GM12878 (cell line): Measurements from ENCODE around the gene KRT33A.

Experiments used
- CREB1 ChIP-seq: IDR thresholded peaks from 2 replicates; pipeline ENCODE4 v1.6.1; 2012; ENCODE audit warnings: low read depth, mild to moderate bottlenecking, inconsistent platforms
- HDGF ChIP-seq: fragments of 450-650 bp; IDR thresholded peaks from 2 replicates; pipeline ENCODE4 v1.6.1; 2016; ENCODE audit warnings: antibody characterized with exemption
- NFXL1 ChIP-seq: fragments of 450-650 bp; IDR thresholded peaks from 2 replicates; pipeline ENCODE4 v1.6.1; 2017; ENCODE audit warnings: antibody characterized with exemption, mild to moderate bottlenecking, borderline replicate concordance
- PML ChIP-seq: IDR thresholded peaks from 2 replicates; pipeline ENCODE4 v1.6.1; 2012; ENCODE audit warnings: low read length, inconsistent platforms
- POLR2A ChIP-seq: IDR thresholded peaks from 2 replicates; pipeline ENCODE4 v1.6.1; 2011; ENCODE audit warnings: low read depth, mild to moderate bottlenecking, low read length
- RAD51 ChIP-seq: fragments of 450-650 bp; IDR thresholded peaks from 2 replicates; pipeline ENCODE4 v1.6.1; 2016; ENCODE audit warnings: moderate library complexity, mild to moderate bottlenecking, inconsistent platforms
- SMAD1 ChIP-seq: fragments of 450-650 bp; IDR thresholded peaks from 2 replicates; pipeline ENCODE4 v1.6.1; 2018; ENCODE audit warnings: mild to moderate bottlenecking, low read depth; ENCODE audit not compliant: partially characterized antibody
- TCF3 ChIP-seq: IDR thresholded peaks from 2 replicates; pipeline ENCODE4 v1.6.1; 2012; ENCODE audit warnings: low read depth, mild to moderate bottlenecking, low read length, borderline replicate concordance; ENCODE audit not compliant: insufficient read depth
- ZNF274 ChIP-seq: IDR thresholded peaks from one replicate; pipeline ENCODE4 v1.8.0; 2011; ENCODE audit not compliant: insufficient read length, insufficient read depth
- TF ChIP-seq, protein P1 (sequence below): fragments of 450-650 bp; IDR thresholded peaks from 2 replicates; pipeline ENCODE4 v1.6.1; 2017; ENCODE audit warnings: mild to moderate bottlenecking
- TF ChIP-seq, protein P2 (sequence below): IDR thresholded peaks from 2 replicates; pipeline ENCODE4 v1.6.1; 2012; ENCODE audit warnings: low read depth, low read length, improper control_type of control experiment
- TF ChIP-seq, protein P3 (sequence below), 3 experiments: IDR thresholded peaks in 2 of 3; conservative IDR thresholded peaks in 1 of 3; 2 replicates each; pipeline ENCODE4 v1.5.1; 2011; ENCODE audit warnings: low read depth in 3 of 3, low read length in 3 of 3, mild to moderate bottlenecking in 3 of 3, control low read depth in 2 of 3, moderate library complexity in 2 of 3, inconsistent platforms in 1 of 3, mixed read lengths in 1 of 3; ENCODE audit not compliant: control insufficient read depth in 2 of 3, insufficient read depth in 1 of 3; ENCODE audit errors: extremely low read depth in 1 of 3
- TF ChIP-seq, protein P4 (sequence below): IDR thresholded peaks from 2 replicates; pipeline ENCODE4 v1.6.1; 2012; ENCODE audit warnings: low read depth, low read length, improper control_type of control experiment

DNA sequence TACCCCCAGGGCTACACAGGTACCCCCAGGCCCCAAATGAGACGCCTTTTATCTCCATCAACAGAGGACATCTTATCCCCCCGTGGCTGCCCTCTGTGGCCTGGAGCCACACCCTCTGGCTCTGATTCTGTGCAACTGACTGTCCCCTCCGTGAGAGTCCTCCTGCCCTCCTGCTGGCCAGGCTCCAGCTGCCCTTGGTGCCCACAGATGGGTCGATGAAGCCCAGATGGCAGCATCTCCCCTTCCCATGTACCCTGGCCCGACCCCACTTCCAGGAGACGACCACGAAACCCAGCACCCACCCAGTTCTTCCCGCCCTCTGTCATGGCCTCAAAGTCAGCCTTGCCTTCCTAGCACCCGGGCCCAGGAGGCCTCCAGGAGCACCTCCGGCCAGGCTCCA, 25.5 kb downstream of the KRT33A start:
- TF ChIP-seq ZNF274 = no peak
- TF ChIP-seq, protein P1, sequence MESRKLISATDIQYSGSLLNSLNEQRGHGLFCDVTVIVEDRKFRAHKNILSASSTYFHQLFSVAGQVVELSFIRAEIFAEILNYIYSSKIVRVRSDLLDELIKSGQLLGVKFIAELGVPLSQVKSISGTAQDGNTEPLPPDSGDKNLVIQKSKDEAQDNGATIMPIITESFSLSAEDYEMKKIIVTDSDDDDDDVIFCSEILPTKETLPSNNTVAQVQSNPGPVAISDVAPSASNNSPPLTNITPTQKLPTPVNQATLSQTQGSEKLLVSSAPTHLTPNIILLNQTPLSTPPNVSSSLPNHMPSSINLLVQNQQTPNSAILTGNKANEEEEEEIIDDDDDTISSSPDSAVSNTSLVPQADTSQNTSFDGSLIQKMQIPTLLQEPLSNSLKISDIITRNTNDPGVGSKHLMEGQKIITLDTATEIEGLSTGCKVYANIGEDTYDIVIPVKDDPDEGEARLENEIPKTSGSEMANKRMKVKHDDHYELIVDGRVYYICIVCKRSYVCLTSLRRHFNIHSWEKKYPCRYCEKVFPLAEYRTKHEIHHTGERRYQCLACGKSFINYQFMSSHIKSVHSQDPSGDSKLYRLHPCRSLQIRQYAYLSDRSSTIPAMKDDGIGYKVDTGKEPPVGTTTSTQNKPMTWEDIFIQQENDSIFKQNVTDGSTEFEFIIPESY = no peak
- TF ChIP-seq RAD51 = no peak
- no peak for TF ChIP-seq CREB1
- TF ChIP-seq, protein P2, sequence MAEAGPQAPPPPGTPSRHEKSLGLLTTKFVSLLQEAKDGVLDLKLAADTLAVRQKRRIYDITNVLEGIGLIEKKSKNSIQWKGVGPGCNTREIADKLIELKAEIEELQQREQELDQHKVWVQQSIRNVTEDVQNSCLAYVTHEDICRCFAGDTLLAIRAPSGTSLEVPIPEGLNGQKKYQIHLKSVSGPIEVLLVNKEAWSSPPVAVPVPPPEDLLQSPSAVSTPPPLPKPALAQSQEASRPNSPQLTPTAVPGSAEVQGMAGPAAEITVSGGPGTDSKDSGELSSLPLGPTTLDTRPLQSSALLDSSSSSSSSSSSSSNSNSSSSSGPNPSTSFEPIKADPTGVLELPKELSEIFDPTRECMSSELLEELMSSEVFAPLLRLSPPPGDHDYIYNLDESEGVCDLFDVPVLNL = no peak
- no peak for TF ChIP-seq NFXL1
- TF ChIP-seq, protein P3, sequence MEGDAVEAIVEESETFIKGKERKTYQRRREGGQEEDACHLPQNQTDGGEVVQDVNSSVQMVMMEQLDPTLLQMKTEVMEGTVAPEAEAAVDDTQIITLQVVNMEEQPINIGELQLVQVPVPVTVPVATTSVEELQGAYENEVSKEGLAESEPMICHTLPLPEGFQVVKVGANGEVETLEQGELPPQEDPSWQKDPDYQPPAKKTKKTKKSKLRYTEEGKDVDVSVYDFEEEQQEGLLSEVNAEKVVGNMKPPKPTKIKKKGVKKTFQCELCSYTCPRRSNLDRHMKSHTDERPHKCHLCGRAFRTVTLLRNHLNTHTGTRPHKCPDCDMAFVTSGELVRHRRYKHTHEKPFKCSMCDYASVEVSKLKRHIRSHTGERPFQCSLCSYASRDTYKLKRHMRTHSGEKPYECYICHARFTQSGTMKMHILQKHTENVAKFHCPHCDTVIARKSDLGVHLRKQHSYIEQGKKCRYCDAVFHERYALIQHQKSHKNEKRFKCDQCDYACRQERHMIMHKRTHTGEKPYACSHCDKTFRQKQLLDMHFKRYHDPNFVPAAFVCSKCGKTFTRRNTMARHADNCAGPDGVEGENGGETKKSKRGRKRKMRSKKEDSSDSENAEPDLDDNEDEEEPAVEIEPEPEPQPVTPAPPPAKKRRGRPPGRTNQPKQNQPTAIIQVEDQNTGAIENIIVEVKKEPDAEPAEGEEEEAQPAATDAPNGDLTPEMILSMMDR (IDR thresholded peaks at IDR 0.05 in 2 of 3, conservative IDR thresholded peaks at IDR 0.05 in 1 of 3; ENCODE audit: control insufficient read depth in 2 of 3, extremely low read depth in 1 of 3, insufficient read depth in 1 of 3, low read depth in 3 of 3, low read length in 3 of 3) = no peak
- TF ChIP-seq, protein P4, sequence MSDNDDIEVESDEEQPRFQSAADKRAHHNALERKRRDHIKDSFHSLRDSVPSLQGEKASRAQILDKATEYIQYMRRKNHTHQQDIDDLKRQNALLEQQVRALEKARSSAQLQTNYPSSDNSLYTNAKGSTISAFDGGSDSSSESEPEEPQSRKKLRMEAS = no peak
- no peak for TF ChIP-seq HDGF
- TF ChIP-seq SMAD1 = no peak
- no peak for TF ChIP-seq TCF3
- no peak for TF ChIP-seq POLR2A
- TF ChIP-seq PML = no peak
